Fibroblast of skin of right quadriceps (primary cell): ENCODE results near the gene ROBO3.

Experiments used
- DNase-seq: peaks from one replicate; pipeline ENCODE4 v3.0.0-alpha.2; 2013

ROBO3 gene

DNA sequence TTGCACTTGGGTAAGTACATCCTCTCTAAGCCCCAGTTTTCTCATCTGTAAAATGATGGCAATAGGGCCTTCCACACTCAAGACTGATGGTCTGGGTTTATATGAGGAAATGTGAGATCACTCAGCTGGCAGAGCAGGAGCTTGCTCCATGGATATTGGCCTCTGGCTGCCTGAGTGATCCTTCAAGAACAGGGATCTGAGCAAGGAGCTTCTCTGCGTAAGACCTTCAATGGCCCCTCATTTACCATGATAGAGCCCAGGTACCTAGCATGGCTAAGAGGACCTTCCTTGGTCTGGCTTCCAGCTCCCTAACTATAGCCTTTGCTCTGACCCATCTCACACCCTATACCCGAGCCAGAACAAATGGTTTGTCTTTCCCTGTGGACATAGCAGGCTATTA is 26.9 kb downstream of the ROBO3 start:
- DNase-seq, result no peak

DNA sequence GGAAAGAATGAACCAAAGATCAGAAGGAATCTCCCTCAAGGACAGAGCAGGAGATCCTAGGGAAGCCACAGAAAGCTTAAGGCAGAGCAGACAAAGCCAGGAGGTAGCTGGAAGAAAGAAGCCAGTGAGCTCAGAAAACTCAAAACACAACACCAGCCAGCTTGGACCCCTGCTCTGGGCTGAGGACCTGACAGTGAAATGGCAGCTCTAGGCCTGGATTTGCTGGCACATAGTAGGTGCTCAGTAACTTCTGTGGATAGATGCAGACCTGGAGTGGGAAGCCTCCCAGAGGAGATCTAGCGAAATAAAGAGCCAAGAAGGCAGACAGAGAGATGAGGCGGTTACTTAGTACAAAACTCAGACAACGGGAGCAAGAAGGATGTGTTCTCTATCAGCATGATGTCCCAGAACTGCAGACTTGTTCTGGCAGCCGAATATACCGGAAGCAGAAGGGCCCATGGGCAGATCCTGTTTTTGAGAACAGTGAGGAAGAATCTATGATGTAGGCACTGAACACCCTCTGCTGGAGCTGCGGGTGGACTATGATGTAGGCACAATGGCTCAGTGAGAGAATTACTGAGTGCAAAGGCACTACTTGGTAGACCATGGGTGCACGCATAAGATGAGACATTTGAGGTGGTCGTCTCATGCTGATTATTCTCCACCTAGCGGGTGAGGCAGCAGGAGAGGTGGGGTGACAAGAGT is 27.7 kb downstream of the ROBO3 start:
- DNase-seq, result no peak

DNA sequence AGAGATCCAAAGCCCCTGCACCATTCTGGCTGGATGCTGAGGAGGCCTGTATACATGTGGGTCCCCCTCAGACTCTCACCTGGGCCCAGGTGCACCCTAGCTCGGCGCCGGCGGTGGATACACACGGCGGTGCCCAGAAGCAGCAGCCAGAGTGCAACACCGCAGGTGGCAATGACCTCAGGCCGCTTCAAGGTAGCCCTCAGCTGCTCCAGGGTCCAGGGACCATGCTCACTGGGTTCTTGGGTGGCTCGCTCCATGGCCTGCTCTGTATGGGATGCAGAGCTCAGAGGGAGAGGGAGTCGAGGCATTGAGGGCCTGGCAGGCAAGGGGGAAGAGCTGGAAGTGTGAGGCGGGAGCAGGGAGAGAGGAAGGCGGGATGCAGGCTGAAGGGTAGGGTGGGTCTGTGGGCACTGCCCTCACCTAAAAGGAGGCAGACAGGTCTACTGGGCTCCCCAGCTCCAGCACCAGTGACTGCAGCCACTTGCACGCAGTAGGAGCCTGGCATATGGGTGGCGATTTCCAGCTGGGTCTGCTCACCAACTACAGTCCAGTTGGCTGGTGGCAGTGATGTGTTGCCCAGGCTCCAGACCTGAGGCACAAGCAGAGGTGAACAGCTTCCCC is 28.7 kb downstream of the ROBO3 start:
- no peak for DNase-seq

DNA sequence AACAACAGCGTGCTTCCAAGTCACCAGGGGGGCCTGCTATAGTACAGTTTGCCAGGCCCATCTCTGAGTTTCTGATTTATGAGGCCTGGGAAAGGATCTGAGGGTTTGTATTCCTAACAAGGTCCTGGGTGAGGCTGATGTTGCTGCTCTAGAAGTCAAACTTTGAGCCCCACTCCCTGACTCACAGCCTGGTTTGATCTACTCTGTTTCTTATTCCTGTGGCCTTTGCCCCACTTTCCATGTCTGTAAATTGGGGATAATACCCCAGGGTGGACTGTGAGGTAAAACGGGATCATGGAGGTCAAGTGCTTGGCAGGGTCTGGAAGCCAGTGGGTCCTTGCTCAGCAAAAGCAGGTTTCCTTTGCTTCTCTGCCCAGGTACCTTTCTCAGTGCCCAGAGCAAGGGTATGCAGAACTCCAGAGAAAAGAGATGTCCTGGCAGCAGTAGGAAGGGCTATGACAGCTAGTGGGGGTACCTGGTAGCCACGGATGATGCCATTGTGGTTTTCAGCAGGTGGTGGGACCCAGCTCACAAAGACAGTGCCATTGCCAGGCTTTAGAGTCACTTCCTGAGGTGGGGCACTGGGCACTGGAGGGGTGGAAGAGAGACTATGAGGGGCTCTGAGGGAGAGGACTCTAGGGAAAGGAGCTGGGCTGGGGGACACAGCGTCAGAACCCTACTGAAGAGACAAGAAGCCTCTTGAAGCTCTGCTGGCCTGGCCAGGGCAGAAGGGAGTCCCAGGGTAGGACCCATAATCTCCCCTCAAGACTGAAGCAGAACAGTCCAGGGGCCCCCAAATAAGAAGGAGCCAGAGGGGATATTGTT is 29.6 kb downstream of the ROBO3 start:
- DNase-seq, result no peak

DNA sequence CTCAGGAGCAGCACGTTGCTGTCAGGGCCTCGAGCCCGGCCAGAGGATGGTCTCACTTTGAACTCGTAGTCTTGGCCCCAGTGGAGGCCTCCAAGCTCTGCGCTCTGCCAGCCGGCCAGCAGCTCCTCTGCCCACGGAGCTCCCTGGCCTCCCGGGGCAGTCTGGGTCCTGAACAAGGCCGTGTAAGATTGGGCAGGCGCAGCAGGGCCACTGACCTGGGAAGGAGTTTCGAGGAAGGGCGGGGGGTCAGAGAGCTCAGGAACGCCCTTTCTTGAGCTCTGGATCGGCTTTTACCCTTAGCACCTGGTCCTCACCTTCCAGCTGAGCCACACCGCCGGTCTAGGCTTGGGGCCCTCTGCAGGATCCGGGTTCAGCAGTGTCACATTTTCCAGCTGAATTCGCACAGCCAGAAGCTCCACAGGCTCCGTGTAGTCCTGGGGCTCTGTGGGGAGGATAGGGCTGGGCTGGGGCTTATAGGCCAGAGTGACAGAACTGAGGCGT is 30.3 kb downstream of the ROBO3 start:
- no peak for DNase-seq

DNA sequence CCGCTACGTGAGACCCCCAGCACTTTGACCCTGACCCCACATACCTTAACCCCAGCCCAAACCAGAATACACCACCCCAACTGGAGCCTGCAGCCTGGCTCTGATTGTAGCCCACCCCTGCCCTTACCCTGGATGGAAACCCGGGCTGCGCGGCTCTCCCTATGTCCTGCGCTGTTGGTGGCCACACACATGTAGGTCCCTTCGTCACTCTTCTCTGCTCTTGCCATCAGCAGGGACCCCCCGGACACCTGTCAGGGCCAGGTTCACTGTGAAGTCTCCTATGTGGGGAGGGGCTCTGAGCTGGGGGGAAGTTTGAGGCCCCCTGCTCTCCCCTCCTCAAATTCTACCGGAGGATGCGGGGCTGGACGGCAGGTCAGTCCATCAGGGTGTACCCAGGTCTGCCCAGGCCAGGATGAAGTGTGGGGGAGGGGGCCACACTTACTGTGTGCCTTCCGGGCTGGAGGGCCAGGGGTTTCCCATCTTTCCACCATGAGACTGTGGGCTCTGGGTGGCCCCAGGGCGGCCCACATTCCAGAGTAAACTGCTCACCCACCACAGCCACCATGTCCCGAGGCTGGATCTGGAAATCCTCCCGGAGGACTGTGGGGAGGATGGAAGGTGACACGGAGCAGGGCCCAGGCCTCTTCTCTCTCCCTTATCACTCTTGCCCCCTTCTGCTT is 31.0 kb downstream of the ROBO3 start:
- no peak for DNase-seq

DNA sequence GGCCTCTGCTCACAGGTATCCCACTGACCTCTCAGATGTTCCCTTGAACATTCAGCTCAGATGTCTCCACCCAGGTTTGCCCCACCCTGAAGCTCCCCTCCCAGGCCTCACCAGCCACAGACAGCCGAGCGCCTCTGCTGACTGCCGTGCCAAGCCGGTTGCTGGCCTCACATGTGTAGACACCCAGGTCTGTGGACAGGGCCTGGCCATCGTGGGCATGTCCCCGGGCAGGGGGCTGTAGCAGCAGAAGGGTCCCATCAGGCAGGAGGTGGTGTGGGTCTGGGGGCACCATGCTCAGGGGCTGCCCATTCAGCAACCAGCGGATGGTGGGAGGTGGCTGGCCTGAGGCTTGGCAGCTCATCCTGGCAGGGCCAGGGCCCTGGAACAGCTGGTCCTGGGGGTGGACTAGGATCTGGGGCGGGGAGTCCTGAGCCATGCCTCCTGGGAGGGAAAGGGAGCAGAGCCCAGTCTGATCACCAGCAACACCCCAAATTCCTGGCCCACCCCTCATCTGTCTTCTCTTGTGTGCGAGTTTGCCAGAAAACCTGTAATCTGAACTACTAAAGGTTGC is 31.7 kb downstream of the ROBO3 start:
- no peak for DNase-seq

DNA sequence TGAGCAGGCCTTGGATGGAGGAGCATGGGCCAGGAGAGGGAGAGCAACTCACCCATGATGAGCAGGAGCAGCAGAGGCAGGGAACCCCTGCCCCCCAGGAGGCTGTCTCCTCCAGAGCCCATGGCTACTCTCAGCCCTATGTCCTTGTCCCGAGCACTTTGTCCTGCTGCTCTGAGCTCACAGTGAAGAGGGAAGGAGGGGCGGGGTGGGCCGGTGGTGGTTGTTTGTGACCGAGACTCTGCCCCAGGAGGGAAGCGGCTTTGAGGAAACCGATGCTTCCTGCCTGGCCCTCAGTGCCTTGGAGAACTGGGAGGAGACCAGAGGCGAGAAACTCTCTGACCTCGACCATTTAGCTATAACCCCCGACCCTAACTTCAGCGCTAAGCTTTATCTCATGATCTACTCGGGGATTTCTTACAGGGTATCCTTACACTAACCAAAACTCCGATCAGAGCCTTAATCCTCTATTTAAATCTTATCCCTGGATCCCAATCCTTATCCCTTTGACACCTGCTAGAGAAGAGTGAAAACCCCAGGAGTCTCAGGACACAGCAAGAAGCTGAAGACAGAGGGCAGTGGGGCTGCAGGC is 32.5 kb downstream of the ROBO3 start, which contains the start of gene ROBO4:
TSS of gene ROBO4 (minus strand) at position 192 of the 589 bp plus-strand sequence. CDS start at position 122, 70 bp downstream.
- no peak for DNase-seq

DNA sequence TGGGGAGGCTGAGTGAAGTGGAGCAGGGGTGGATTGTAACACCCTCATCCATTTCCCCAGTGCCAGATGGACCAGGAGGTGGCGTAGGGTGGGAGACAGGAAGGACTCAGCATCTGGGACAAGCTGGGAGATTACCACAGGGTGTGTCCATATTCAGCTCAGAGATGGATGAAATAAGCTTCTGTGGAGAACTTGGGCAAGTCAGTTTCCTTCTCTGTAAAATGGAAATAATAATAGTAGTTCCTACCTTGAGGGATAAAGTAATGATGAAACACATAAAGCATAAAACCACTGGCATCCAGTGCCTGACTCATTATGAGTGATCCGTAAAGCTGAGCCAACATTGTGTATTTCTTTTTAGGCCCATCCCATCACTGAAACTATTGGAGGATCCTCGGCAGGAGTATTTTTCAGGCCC is 33.0 kb downstream of the ROBO3 start:
- DNase-seq, result peak; percentile 93

DNA sequence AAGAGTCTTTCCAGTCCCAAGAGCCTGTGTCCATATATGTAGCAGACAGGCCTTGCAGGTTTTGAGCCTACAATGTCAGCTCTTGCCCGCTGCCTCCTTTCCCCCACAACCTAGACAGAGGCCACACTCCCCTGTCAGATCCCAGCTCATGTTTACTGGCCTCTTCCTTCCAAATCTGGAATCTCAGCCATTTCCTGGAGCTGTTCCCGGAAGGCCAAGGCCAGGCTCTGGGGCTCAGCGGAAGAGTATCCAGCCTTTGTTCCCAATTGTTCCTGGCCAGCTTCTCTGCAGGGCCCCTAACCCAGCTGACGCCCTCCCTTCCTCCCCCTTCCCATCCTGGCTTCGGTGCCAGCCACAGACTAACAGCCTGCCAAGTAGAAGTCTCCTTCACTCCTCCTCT is 33.5 kb downstream of the ROBO3 start:
- peak; percentile 81 for DNase-seq

DNA sequence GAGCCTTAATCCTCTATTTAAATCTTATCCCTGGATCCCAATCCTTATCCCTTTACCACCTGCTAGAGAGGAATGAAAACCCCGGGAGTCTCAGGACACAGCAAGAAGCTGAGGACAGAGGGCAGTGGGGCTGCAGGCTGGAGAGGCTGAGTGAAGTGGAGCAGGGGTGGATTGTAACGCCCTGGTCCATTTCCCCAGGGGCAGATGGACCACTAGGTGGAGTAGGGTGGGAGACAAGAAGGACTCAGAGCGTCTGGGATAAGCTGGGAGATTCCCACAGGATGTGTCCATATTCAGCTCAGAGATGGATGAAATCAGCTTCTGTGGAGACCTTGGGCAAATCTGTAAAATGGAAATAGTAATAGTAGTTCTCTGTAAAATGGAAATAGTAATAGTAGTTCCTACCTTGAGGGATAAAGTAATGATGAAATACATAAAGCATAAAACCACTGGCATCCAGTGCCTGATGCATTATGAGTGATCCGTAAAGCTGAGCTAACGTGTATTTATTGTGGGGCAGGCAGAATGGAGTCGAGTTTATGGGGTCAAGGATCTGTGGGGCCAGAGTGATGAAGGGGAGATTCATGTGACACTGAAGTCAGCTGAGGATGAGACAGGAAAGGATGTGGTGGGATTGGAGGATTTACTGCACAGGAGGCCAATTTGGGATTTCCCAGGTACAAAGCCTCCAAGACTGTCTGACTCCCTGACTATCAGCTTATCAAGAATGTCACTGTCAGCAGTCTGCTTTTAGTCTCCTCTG is 34.3 kb downstream of the ROBO3 start:
- no peak for DNase-seq

DNA sequence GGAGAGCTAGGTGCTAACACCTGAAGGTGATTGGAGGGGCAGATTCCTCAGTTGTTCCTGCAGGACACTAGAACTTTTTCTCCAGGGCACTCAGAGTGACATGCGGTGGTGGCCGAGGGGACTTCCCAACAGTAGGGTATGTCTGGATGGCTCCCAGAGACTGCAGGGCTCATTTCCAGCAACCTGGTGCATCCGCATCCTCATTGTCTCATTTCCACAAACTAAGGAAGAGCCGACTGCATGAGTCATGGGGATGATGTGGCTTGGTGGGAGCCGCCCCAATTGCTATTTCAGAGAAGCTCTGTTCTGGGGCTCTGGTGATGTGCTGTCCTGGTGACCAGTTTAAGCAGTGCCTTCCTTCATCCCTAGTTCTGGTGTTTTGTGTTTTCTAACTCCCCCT is 35.2 kb downstream of the ROBO3 start:
- DNase-seq, result peak; percentile 93

DNA sequence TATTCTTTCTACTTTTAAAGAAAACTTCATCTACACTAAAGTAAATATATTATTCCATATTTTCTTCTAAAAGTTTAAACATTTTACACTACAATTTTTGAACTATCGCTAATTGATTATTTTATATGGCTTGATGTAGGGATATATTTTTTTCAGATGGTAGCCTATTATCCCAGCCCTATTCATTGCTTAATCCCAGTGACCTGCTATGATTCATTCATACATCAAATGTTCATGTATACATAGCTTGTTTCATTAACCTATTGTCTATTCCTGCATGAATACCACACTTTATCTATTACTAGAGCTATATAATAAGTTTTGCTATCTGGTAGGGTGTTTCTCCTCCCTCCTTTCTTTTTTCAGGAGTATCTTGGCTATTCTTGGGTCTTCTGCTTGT is 37.4 kb downstream of the ROBO3 start:
- DNase-seq, result no peak

DNA sequence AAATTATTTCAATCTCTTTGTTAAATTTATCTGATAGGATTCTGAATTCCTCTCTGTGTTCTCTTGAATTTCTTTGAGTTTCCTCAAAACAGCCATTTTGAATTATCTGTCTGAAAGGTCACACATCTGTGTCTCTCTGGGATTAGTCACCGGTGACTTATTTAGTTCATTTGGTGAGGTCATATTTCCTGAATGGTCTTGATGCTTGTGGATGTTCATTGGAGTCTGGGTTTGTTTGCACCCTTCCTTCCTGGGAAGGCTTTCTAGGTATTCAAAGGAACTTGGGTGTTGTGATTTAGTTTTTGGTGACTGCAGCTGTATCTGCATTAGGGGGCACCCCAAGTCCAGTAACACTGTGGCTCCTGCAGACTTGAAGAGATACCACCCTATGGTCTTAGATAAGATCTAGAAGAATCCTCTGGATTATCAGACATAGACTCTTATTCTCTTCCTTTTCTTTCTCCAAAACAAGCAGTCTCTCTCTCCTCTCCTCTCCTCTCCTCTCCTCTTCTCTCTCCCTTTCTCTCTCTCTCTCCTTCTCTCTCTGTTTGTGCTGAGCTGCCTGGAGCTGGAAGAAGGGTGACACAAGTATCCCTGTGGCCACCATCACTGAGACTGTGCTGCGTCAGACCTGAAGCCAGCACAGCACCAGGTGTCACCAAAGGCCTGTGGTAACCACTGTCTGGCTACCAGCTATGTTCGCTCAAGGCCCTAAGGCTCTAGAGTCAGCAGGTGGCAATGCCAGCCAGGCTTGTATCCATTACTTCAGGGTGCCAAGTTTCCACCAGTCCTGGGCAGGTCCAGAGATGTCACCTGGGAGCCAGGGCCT is 50.5 kb downstream of the ROBO3 start:
- DNase-seq, result peak; percentile 45

DNA sequence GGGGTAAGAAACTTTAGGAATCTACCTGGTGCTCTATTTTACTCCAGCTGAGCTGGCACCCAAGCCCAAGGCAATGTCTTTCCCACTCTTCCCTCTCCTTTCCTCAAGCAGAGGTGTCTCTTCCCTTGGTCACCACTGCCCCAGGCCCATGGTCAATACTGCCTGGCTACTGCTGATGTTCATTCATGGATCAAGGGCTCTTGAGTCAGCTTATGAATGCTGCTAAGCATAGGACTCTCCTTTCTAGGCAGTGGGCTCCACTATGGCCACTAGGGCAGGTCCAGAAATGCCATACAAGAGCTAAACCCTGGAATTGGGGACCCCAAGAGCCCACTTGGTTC is 51.1 kb downstream of the ROBO3 start:
- no peak for DNase-seq

DNA sequence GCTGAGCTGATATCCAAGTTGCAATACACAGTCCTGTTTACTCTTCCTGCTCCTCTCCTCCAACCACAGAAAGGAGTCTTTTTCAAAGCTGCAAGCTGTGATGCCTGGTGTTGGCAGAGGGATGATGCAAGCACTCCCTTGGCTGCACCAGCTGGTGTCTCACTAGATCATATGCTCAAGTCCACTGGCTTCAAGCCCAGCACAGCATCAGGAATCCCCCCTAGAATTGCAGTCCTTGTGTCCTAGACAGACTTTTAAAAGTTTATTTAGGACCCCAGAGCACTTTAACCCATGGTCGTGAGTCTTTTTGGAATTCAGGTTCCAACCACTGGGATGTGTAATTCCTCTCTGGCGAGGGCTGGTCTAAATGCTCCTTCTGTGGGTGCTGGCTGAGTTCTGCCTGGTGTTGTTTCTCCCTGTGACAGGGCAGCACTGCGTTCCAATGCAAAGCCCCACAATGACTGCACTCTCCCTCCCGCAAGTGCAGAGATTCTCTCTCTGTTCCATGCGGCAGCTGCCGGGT is 51.9 kb downstream of the ROBO3 start:
- DNase-seq, result peak; percentile 37

DNA sequence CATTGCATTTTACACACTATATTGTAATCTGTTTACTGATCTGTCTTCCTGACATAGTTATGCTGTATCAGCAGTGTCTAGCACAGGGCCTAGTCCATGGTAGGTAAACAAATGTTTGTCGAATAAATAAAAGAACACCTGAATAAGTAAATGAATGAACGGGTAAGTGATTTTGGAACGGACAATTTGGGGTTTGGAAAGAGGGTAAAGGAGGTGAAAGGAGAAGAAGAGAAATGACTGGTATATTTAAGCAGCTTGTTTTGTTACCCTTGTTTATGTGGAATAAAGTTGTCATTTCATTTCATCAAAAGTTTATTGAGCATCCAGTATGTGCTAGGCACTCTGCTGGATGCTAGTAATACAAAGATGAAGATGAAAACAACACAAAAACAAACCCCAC is 53.7 kb downstream of the ROBO3 start, which contains the start of gene HEPN1:
TSS of gene HEPN1 (plus strand) at position 301 of the 400 bp plus-strand sequence.
- DNase-seq, result no peak

DNA sequence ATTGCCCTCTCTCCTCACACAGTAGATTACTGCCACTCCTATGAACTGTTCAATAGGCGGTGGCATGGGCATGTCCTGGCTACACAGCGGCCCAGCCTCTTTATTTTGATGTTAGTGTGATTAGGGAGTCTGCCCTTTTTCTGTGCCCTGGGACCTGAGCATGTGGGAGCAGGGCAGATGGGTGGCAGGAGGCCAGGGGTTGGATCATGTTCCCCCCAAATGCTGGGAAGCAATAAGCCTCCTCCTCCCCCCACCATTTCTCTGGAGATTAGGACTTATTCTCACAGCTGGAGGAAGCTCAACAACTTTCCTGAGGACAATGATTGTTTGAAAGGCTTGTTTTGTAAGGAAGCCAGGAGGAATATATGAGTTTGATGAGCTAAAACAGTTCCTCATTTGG is 54.7 kb downstream of the ROBO3 start:
- DNase-seq, result no peak

DNA sequence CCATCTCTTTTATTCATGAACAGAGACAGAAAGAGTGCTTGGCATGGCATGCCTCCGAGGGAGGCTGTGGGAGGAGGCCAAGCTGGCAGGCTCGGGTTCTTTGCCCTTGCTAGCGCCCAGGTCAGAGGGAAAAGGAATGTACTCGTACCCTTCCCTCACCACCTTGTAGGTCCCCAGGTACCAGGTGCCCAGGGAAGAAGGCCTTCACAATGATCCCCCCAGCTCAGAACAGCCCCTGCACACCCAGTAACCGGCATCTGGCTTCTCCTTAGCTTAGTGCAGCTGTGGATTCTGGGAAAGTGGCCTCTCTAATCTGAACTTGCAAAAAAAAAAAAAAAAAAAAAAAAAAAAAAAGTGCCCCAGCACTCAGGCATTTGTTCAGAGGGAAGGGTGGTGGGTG is 55.1 kb downstream of the ROBO3 start:
- no peak for DNase-seq

DNA sequence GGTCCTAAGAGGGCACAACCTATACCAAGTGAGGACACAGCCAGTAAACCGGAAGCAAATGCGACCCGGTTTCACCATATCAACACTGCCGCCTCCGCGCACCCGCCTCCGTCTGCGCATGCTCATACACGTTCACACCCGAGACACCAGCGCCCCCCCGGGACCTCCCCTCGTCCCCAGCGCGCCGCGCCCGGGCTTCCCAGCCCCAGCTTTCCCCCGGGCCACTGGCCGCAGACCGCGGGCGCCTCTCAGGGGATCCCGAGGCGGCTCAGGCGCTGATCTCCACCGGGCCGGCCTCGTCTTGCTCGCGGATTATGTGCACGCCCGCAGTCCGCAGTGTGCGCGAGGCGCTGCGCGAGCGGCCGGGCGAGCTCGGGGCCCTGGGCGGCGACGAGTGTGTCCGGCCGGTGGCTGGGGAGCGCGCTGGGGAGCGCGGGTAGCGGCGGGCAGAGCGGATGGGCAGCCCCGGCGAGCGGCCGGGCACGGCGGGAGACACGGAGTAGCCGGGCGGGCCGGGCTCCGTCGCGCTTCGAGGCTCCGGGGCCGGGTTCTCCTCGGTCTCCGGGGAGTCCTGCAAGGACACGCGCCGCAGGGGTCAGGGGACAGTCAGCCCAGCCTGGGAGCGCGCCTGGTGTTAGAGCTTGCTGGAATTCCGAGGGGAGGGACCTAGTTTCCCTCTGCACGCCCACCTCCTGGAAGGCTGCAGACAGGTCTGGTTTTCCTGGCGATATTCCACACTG is 55.8 kb downstream of the ROBO3 start:
- peak; percentile 74 for DNase-seq
